ENCODE data around the gene TSR3.

DNA sequence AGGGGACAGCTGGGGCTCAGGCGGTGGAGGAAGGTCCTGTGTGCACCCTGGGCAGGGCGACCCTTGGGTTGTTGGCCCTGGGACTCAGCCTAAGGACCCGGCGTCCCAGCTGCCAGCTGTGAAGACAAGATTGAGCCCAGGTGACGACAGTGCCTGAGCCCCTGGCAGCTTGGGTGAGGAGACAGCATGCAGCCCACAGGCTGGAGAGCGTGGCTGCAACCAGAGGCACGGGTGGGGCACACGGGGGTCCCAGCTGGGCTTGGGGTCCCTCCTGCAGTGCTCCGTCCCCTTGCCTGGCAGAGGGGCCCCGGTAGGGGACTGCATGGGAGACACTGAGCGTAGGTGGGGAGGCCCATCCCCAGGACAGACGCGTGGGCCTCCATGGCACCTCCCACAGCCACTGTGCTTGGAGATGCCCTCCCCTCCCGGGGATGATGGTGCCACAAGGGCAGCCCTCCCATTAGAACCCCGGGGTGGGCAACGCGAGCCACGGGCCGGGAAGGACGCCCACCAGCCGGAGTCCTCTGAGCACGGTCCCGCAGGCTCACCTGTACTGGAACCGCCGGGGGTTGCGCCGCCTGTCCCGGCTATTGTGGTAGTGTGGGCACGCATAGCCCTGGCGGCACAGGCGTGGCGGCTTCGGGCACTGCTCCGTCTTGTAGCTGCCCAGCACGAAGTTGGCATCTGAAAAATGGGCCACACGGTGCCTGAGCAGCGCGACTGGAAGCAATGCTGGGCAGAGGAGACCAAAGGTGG lies 47.3 kb upstream of the TSR3 start:
- no peak for TF ChIP-seq POLR2A (IDR thresholded peaks at IDR 0.05)
- TF ChIP-seq, protein P1, sequence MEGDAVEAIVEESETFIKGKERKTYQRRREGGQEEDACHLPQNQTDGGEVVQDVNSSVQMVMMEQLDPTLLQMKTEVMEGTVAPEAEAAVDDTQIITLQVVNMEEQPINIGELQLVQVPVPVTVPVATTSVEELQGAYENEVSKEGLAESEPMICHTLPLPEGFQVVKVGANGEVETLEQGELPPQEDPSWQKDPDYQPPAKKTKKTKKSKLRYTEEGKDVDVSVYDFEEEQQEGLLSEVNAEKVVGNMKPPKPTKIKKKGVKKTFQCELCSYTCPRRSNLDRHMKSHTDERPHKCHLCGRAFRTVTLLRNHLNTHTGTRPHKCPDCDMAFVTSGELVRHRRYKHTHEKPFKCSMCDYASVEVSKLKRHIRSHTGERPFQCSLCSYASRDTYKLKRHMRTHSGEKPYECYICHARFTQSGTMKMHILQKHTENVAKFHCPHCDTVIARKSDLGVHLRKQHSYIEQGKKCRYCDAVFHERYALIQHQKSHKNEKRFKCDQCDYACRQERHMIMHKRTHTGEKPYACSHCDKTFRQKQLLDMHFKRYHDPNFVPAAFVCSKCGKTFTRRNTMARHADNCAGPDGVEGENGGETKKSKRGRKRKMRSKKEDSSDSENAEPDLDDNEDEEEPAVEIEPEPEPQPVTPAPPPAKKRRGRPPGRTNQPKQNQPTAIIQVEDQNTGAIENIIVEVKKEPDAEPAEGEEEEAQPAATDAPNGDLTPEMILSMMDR (IDR thresholded peaks at IDR 0.05) = no peak

Data from adrenal gland (tissue), 5 donors.